ENCODE data around the gene PINLYP. TPM values are rescaled to one million over a fixed set of nuclear protein-coding genes. Genes with fewer than 3 reads are reported as not detected.

Gene PINLYP
- total RNA-seq, 4 donors from 2014 or later, result 3.3 to 6.2 (median 4.9) TPM

DNA sequence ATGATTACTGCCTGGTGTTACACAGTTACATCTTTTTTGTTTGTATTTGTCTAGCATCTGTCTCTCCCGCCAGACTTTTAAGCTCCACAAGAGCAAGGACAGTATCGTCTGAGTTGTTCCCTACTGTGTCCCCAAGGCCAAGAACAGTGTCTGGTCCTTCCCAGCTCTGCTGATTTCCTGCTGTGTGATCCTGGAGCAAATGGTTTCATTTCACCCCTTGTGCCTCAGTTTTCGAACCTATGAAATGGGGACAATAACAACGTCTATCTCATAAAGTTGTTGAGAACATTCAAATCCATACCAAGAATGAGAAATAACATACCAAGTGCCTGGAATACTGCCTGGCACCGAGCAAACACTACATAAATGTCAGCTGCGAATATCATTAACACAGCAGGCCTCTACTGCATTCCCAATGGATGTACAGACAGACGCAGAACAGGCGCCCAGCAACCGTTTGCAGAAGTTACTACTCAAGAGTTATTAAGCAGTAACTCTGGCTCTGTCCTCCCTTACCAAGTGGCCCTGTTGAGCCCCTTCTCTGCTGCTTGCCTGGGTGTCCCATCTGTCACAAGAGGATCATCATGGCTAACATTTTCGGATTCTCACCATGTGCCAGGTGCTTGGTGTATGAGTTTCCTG lies 11.7 kb upstream of the PINLYP start:
- 88% methylated on average over 10 of the region's 10 CpGs for WGBS
- Histone ChIP-seq H3K4me3 (no peak overlapping the region), H3K27me3 (no peaks in the 10 kb centered on the region), H3K27ac (replicated peaks in 1 of 4) (no peak overlapping the region), H3K9me3 (no peaks in the 10 kb centered on the region), H3K36me3 (peaks cover 5 to 37% (median 28%) of the 10 kb centered on the region in 4 donors), H3K4me1 (peaks cover 17 to 30% (median 19%) of the 10 kb centered on the region in 4 donors)
- no peak for DNase-seq (ENCODE audit: extremely low spot score)
- intact Hi-C loops (cut with DNase I), result no loop called here
- no peak for TF ChIP-seq POLR2A (IDR thresholded peaks at IDR 0.05; ENCODE audit: low read depth)
- TF ChIP-seq POLR2AphosphoS5 (IDR thresholded peaks at IDR 0.05), result no peak
- no peak for TF ChIP-seq EP300 (IDR thresholded peaks at IDR 0.05)
- no peak for TF ChIP-seq CTCF (IDR thresholded peaks at IDR 0.05)

DNA sequence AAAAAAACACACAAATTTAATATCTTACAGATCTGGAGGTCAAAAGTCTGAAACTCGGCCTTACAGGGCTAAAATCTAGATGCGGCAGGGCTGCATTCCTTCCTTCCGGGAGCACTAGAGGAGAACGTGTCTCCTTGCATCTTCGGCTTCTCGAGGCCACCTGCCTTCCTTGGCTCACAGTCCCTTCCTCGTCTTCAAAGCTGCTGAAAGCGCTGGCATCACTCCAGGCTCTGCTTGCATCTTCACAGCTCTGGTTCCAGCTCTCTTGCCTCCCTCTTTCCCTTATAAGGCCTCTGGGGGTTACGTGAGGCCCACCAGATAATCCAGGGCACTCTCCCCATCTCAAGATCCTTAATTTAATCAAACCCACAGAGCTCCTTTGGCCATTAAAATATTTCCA lies 10.8 kb upstream of the PINLYP start:
- WGBS, result 66% methylated on average over 9 of the region's 9 CpGs
- H3K9me3 ChIP-seq, result no peaks in the 10 kb centered on the region
- H3K4me3 ChIP-seq, result no peak overlapping the region
- no peak for TF ChIP-seq EP300 (IDR thresholded peaks at IDR 0.05)
- TF ChIP-seq CTCF (IDR thresholded peaks at IDR 0.05), result no peak
- TF ChIP-seq POLR2A (IDR thresholded peaks at IDR 0.05; ENCODE audit: low read depth), result no peak
- TF ChIP-seq POLR2AphosphoS5 (IDR thresholded peaks at IDR 0.05), result no peak
- no peak for DNase-seq (ENCODE audit: extremely low spot score)
- H3K36me3 ChIP-seq, result peaks cover 4 to 33% (median 22%) of the 10 kb centered on the region in 4 donors
- peaks cover 17 to 30% (median 19%) of the 10 kb centered on the region in 4 donors for H3K4me1 ChIP-seq
- intact Hi-C loops (cut with DNase I), result no loop called here
- no peak overlapping the region for H3K27ac ChIP-seq (replicated peaks in 1 of 4)
- no peaks in the 10 kb centered on the region for H3K27me3 ChIP-seq

DNA sequence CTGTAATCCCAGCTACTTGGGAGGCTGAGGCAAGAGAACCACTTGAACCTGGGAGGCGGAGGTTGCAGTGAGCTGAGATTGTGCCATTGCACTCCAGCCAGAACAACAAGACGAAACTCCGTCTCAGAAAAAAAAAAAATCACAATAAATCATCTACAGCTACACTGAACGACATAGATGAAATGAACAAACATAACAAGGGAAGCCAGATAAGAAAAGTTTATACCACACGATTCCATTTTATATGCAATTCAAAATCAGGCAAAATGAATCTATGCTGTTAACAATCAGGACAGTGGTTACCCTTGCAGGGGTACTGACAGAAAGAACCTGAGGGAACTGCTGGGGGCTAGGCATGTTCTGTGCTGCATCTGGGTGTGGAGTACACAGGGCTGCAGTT lies 5.9 kb upstream of the PINLYP start:
- intact Hi-C loops (cut with DNase I), result no loop called here

GRCh38 chr19:43570174-43570791 lies 5.3 kb upstream of the PINLYP start:
- DNase-seq (ENCODE audit: extremely low spot score), result no peak
- no peaks in the 10 kb centered on the region for H3K9me3 ChIP-seq
- peaks cover 0 to 45% (median 5%) of the 10 kb centered on the region in 4 donors for H3K36me3 ChIP-seq
- H3K4me3 ChIP-seq, result no peak overlapping the region
- intact Hi-C loops (cut with DNase I), result no loop called here
- no peaks in the 10 kb centered on the region for H3K27me3 ChIP-seq
- no peak overlapping the region for H3K27ac ChIP-seq (replicated peaks in 1 of 4)
- TF ChIP-seq CTCF (IDR thresholded peaks at IDR 0.05) (no peak), POLR2A (IDR thresholded peaks at IDR 0.05; ENCODE audit: low read depth) (no peak), POLR2AphosphoS5 (IDR thresholded peaks at IDR 0.05) (no peak)
- peaks cover 9 to 24% (median 16%) of the 10 kb centered on the region in 4 donors for H3K4me1 ChIP-seq
- WGBS, result 86% methylated on average over 5 of the region's 5 CpGs

More for the DNA sequence above, 5.9 kb upstream of the PINLYP start:
- peaks cover 6 to 22% (median 13%) of the 10 kb centered on the region in 4 donors for H3K4me1 ChIP-seq
- DNase-seq (ENCODE audit: extremely low spot score), result no peak
- H3K27ac ChIP-seq (replicated peaks in 1 of 4), result no peak overlapping the region
- no peaks in the 10 kb centered on the region for H3K9me3 ChIP-seq
- WGBS, result 90% methylated on average over 5 of the region's 5 CpGs
- TF ChIP-seq CTCF (IDR thresholded peaks at IDR 0.05) (no peak), POLR2AphosphoS5 (IDR thresholded peaks at IDR 0.05) (no peak), EP300 (IDR thresholded peaks at IDR 0.05) (no peak), POLR2A (IDR thresholded peaks at IDR 0.05; ENCODE audit: low read depth) (no peak)
- no peak overlapping the region for H3K4me3 ChIP-seq
- peaks cover 0 to 45% (median 5%) of the 10 kb centered on the region in 4 donors for H3K36me3 ChIP-seq
- H3K27me3 ChIP-seq, result no peaks in the 10 kb centered on the region

Measured in esophagus muscularis mucosa (tissue), 4 donors.